Mesenchymal stem cell (in vitro differentiated cells and primary cell): Measurements from ENCODE around the gene MOBP.

Experiments
- DNase-seq: peaks from one replicate; pipeline ENCODE4 v3.0.0-alpha.2; 2013
- H2AFZ ChIP-seq: one replicate; pipeline ENCODE4 v1.6.1; 2013; ENCODE audit warnings: low read depth, mild to moderate bottlenecking, control low read depth, inconsistent platforms, low read length, moderate library complexity
- H2AK5ac ChIP-seq: 2 replicates; pipeline ENCODE4 v1.6.1; 2013; ENCODE audit warnings: low read length, moderate library complexity, mild to moderate bottlenecking, inconsistent platforms; ENCODE audit not compliant: severe bottlenecking
- H2BK120ac ChIP-seq: one replicate; pipeline ENCODE4 v1.6.1; 2013; ENCODE audit warnings: low read depth, mild to moderate bottlenecking, inconsistent platforms, low read length, moderate library complexity
- H2BK12ac ChIP-seq, 2 experiments: one replicate each; pipeline ENCODE4 v1.6.1; 2013; ENCODE audit warnings: inconsistent platforms in 2 of 2, low read length in 2 of 2, mild to moderate bottlenecking in 2 of 2, moderate library complexity in 2 of 2, control low read depth in 1 of 2
- H2BK15ac ChIP-seq: one replicate; pipeline ENCODE4 v1.6.1; 2013; ENCODE audit warnings: mild to moderate bottlenecking, low read depth, inconsistent platforms; ENCODE audit not compliant: poor library complexity, severe bottlenecking
- H2BK5ac ChIP-seq: 2 replicates; pipeline ENCODE4 v1.6.1; 2013; ENCODE audit warnings: low read depth, mild to moderate bottlenecking, low read length, control low read depth, inconsistent platforms; ENCODE audit not compliant: poor library complexity, severe bottlenecking
- H3K14ac ChIP-seq, 2 experiments: one replicate each; pipeline ENCODE4 v1.6.1; 2013; ENCODE audit warnings: inconsistent platforms in 2 of 2, low read length in 2 of 2, control low read depth in 1 of 2, mild to moderate bottlenecking in 1 of 2, moderate library complexity in 1 of 2
- H3K18ac ChIP-seq, 2 experiments: one replicate each; pipeline ENCODE4 v1.6.1; 2013; ENCODE audit warnings: inconsistent platforms in 2 of 2, low read length in 2 of 2, control low read depth in 1 of 2, low read depth in 1 of 2, mild to moderate bottlenecking in 1 of 2
- H3K23ac ChIP-seq, 2 experiments: one replicate each; pipeline ENCODE4 v1.6.1; 2013; ENCODE audit warnings: inconsistent platforms in 2 of 2, low read length in 2 of 2, mild to moderate bottlenecking in 2 of 2, moderate library complexity in 2 of 2, control low read depth in 1 of 2
- H3K27ac ChIP-seq: 2 replicates; pipeline ENCODE4 v1.5.1; 2013; ENCODE audit warnings: mild to moderate bottlenecking, moderate library complexity, low read length, control low read depth, inconsistent platforms; ENCODE audit not compliant: poor library complexity, severe bottlenecking
- H3K27me3 ChIP-seq, 2 experiments: 2 replicates each; pipeline versions ENCODE4 v1.6.1 to v1.7.0; 2013; ENCODE audit warnings: low read length in 2 of 2, mild to moderate bottlenecking in 2 of 2, moderate library complexity in 2 of 2, control low read depth in 1 of 2, inconsistent platforms in 1 of 2; ENCODE audit not compliant: control insufficient read depth in 1 of 2, insufficient read depth in 1 of 2
- H3K36me3 ChIP-seq, 2 experiments: 2 replicates each; pipeline versions ENCODE4 v1.6.1 to v1.7.0; 2013; ENCODE audit warnings: low read length in 2 of 2, control low read depth in 1 of 2, inconsistent platforms in 1 of 2, low read depth in 1 of 2, mild to moderate bottlenecking in 1 of 2; ENCODE audit not compliant: insufficient read depth in 2 of 2, control insufficient read depth in 1 of 2
- H3K4ac ChIP-seq, 2 experiments: one replicate each; pipeline ENCODE4 v1.6.1; 2013; ENCODE audit warnings: inconsistent platforms in 2 of 2, low read length in 2 of 2, mild to moderate bottlenecking in 2 of 2, moderate library complexity in 2 of 2, control low read depth in 1 of 2, low read depth in 1 of 2
- H3K4me1 ChIP-seq: 2 replicates; pipeline ENCODE4 v1.6.1; 2013; ENCODE audit warnings: low read depth, low read length, control low read depth; ENCODE audit not compliant: control insufficient read depth, insufficient read depth
- H3K4me2 ChIP-seq: 2 replicates; pipeline ENCODE4 v1.6.1; 2013; ENCODE audit warnings: low read length, mild to moderate bottlenecking, inconsistent platforms; ENCODE audit not compliant: poor library complexity, severe bottlenecking
- H3K4me3 ChIP-seq, 2 experiments: 2 replicates each; pipeline versions ENCODE4 v1.5.1 to v1.7.0; 2013; ENCODE audit warnings: low read length in 2 of 2, mild to moderate bottlenecking in 2 of 2, control low read depth in 1 of 2, low read depth in 1 of 2; ENCODE audit not compliant: insufficient read depth in 1 of 2
- H3K79me1 ChIP-seq: replicated peaks from 2 replicates; pipeline ENCODE4 v1.6.1; 2013; ENCODE audit warnings: mild to moderate bottlenecking, control low read depth, low read length, inconsistent platforms; ENCODE audit not compliant: poor library complexity, severe bottlenecking
- H3K9ac ChIP-seq: 2 replicates; pipeline ENCODE4 v1.7.0; 2013; ENCODE audit warnings: mild to moderate bottlenecking, low read length, moderate library complexity
- H3K9me3 ChIP-seq: 2 replicates; pipeline ENCODE4 v1.7.0; 2013; ENCODE audit warnings: mild to moderate bottlenecking, low read length; ENCODE audit not compliant: control insufficient read depth
- H4K8ac ChIP-seq: one replicate; pipeline ENCODE4 v1.6.1; 2013; ENCODE audit warnings: inconsistent platforms, mild to moderate bottlenecking, low read length, moderate library complexity
- H4K91ac ChIP-seq: one replicate; pipeline ENCODE4 v1.6.1; 2013; ENCODE audit warnings: mild to moderate bottlenecking, low read length, inconsistent platforms
- WGBS: methylation state at CpG from one replicate; pipeline ENCODE4 v1.1.7; 2013; ENCODE audit warnings: mixed read lengths; 5-methylcytosine and 5-hydroxymethylcytosine counted together

MOBP gene

DNA sequence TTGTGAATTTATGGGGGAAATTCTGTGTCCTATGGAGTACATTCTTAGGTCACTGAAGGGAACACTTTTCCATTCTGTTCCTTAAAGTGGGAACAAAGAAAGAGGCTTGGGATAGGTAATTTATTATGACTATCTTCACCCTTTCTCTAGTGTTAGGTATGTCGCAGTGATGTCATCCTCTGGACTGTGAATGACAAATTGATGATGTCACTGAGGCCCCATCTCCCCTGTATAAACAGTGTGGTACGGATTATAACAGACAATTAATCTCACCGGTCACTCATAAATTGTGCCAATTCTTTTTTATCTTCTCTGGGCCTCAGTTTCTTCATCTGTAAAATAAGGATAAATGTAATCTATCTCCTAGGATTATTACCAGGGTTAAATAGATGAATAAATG, 23.5 kb downstream of the MOBP start:
- H4K8ac ChIP-seq: no peak overlapping the region
- 76% methylated on average over 2 of the region's 3 CpGs for WGBS
- no peak overlapping the region for H2BK5ac ChIP-seq
- no peak for DNase-seq
- H2BK12ac ChIP-seq: no peak overlapping the region
- no peak overlapping the region for H3K18ac ChIP-seq
- H3K4ac ChIP-seq: no peak overlapping the region
- H3K14ac ChIP-seq: no peak overlapping the region
- H3K4me2 ChIP-seq: no peak overlapping the region
- H2BK15ac ChIP-seq: no peak overlapping the region
- H2BK120ac ChIP-seq: no peak overlapping the region
- H2AFZ ChIP-seq: no peak overlapping the region
- no peak overlapping the region for H2AK5ac ChIP-seq
- peaks cover 24 to 40% of the 10 kb centered on the region in 2 experiments for H3K27me3 ChIP-seq
- H3K79me1 ChIP-seq: no peaks in the 10 kb centered on the region
- H4K91ac ChIP-seq: no peak overlapping the region
- H3K9ac ChIP-seq: no peak overlapping the region
- no peaks in the 10 kb centered on the region for H3K36me3 ChIP-seq
- H3K4me3 ChIP-seq: no peak overlapping the region
- no peaks in the 10 kb centered on the region for H3K4me1 ChIP-seq
- no peak overlapping the region for H3K23ac ChIP-seq
- H3K27ac ChIP-seq: no peak overlapping the region
- H3K9me3 ChIP-seq: no peaks in the 10 kb centered on the region

- H3K36me3 ChIP-seq: no peaks in the 10 kb centered on the region
- peaks cover 24 to 40% of the 10 kb centered on the region in 2 experiments for H3K27me3 ChIP-seq
- no peak overlapping the region for H4K8ac ChIP-seq
- H2BK15ac ChIP-seq: no peak overlapping the region
- H3K4ac ChIP-seq: no peak overlapping the region
- no peak for DNase-seq
- no peak overlapping the region for H2BK120ac ChIP-seq
- H3K9me3 ChIP-seq: no peaks in the 10 kb centered on the region
- no peak overlapping the region for H2BK12ac ChIP-seq
- H2AK5ac ChIP-seq: no peak overlapping the region
- no peaks in the 10 kb centered on the region for H3K79me1 ChIP-seq
- no peaks in the 10 kb centered on the region for H3K4me1 ChIP-seq
- no peak overlapping the region for H3K18ac ChIP-seq
- no peak overlapping the region for H4K91ac ChIP-seq
- H3K9ac ChIP-seq: no peak overlapping the region
- no peak overlapping the region for H3K23ac ChIP-seq
- no peak overlapping the region for H3K4me2 ChIP-seq
- no peak overlapping the region for H3K27ac ChIP-seq
- peak overlapping the region in 1 of 2 experiments; percentile 55 for H3K14ac ChIP-seq
- no peak overlapping the region for H3K4me3 ChIP-seq
- no peak overlapping the region for H2AFZ ChIP-seq
- no peak overlapping the region for H2BK5ac ChIP-seq
- WGBS: 88% methylated on average over 3 of the region's 3 CpGs
Measured at GRCh38 chr3:39491733-39492350, 24.4 kb downstream of the MOBP start.

DNA sequence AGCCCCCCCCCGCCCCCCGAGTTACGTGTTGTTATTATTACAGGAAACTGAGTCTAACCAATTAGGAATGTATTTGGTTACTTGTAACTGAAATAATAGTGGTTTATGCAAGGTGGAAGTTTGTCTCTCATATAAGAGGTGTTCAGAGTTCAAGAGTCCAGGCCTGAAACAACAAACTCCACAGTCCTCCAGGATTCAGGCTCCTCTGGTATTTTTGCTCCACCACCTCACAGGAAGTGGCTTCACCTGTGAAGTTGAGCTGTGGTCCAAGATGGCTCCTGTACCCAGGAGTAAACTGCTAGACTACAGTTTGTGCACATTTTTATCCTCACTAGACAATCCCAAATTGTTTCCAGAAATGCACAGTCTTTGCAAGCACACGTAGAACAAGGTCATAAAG, 27.3 kb downstream of the MOBP start:
- Histone ChIP-seq H3K36me3 (no peaks in the 10 kb centered on the region), H4K8ac (no peak overlapping the region), H3K4ac (no peak overlapping the region), H2AK5ac (no peak overlapping the region), H2BK15ac (no peak overlapping the region), H3K18ac (no peak overlapping the region), H3K4me2 (no peak overlapping the region), H3K4me3 (no peak overlapping the region), H3K27me3 (peaks cover 20 to 40% of the 10 kb centered on the region in 2 experiments), H4K91ac (no peak overlapping the region), H3K14ac (no peak overlapping the region), H3K9ac (no peak overlapping the region), H3K27ac (no peak overlapping the region), H2BK12ac (no peak overlapping the region), H2AFZ (no peak overlapping the region), H3K23ac (no peak overlapping the region), H3K79me1 (no peaks in the 10 kb centered on the region), H3K9me3 (no peaks in the 10 kb centered on the region), H2BK5ac (no peak overlapping the region), H2BK120ac (no peak overlapping the region), H3K4me1 (no peaks in the 10 kb centered on the region)
- 71% methylated on average over 1 of the region's 4 CpGs for WGBS
- no peak for DNase-seq

GRCh38 chr3:39497753-39498152, 30.3 kb downstream of the MOBP start:
- Histone ChIP-seq H3K27ac (no peak overlapping the region), H2BK15ac (no peak overlapping the region), H3K4me2 (no peak overlapping the region), H3K36me3 (no peaks in the 10 kb centered on the region), H3K4ac (no peak overlapping the region), H3K4me3 (no peak overlapping the region), H3K9ac (no peak overlapping the region), H2BK5ac (no peak overlapping the region), H3K23ac (no peak overlapping the region), H3K9me3 (no peaks in the 10 kb centered on the region), H3K14ac (no peak overlapping the region), H3K4me1 (no peaks in the 10 kb centered on the region), H3K27me3 (peaks cover 26 to 55% of the 10 kb centered on the region in 2 experiments), H2AFZ (no peak overlapping the region), H4K91ac (no peak overlapping the region), H2BK12ac (no peak overlapping the region), H2BK120ac (no peak overlapping the region), H4K8ac (no peak overlapping the region), H3K18ac (no peak overlapping the region), H2AK5ac (no peak overlapping the region), H3K79me1 (no peaks in the 10 kb centered on the region)
- DNase-seq: no peak
- WGBS: 86% methylated on average over 5 of the region's 5 CpGs
